ENCODE measurements around the gene FN1. TPM values are rescaled to one million over a fixed set of nuclear protein-coding genes. Genes with fewer than 3 reads are reported as not detected.

The FN1 gene
- total RNA-seq, 1 experiment from 2014 or later, result 564 TPM

GRCh38 chr2:215319500-215319899, 116.4 kb downstream of the FN1 start:
- Mint-ChIP-seq H3K4me3 (ENCODE audit: unreplicated experiment) (no peak overlapping the region), H3K36me3 (ENCODE audit: insufficient read depth, unreplicated experiment) (peaks cover 91% of the 10 kb centered on the region), H3K4me1 (ENCODE audit: insufficient read depth, unreplicated experiment) (peaks cover 8% of the 10 kb centered on the region), H3K27ac (ENCODE audit: low read depth, unreplicated experiment) (peak overlapping the region; percentile 41), H3K27me3 (ENCODE audit: insufficient read depth, unreplicated experiment) (no peaks in the 10 kb centered on the region), H3K9me3 (ENCODE audit: unreplicated experiment) (no peaks in the 10 kb centered on the region)
- no peak for TF ChIP-seq CTCF (IDR thresholded peaks at IDR 0.05; ENCODE audit: unreplicated experiment)
- intact Hi-C loops (cut with micrococcal nuclease), result no loop called here
- ChIA-PET POLR2A (interaction anchor here (0.7 kb wide), 1 partner anchor 455 kb away, joined by 4 read pairs; no protein-coding TSS in a partner anchor), CTCF (interaction anchor here (0.6 kb wide), 1 partner anchor 246 kb away, joined by 5 read pairs; no protein-coding TSS in a partner anchor)
- BruUV-seq (replicated peaks), result no TSS peak
- DNase-seq (ENCODE audit: unreplicated experiment), result no peak

GRCh38 chr2:215316336-215316735, 119.5 kb downstream of the FN1 start:
- TF ChIP-seq CTCF (IDR thresholded peaks at IDR 0.05; ENCODE audit: unreplicated experiment), result no peak
- DNase-seq (ENCODE audit: unreplicated experiment), result no peak
- H3K4me3 Mint-ChIP-seq (ENCODE audit: unreplicated experiment), result no peak overlapping the region
- ChIA-PET POLR2A (interaction anchor here (0.6 kb wide), 1 partner anchor 209 kb away, joined by 5 read pairs; no protein-coding TSS in a partner anchor), CTCF (interaction anchor here (0.6 kb wide), 3 partner anchors 76 to 559 kb away, joined by 3 to 5 read pairs (median 3); no protein-coding TSS in a partner anchor)
- intact Hi-C loops (cut with micrococcal nuclease), result no loop called here
- H3K36me3 Mint-ChIP-seq (ENCODE audit: insufficient read depth, unreplicated experiment), result peaks cover 69% of the 10 kb centered on the region
- no peak overlapping the region for H3K27ac Mint-ChIP-seq (ENCODE audit: low read depth, unreplicated experiment)
- BruUV-seq (replicated peaks), result no TSS peak
- H3K27me3 Mint-ChIP-seq (ENCODE audit: insufficient read depth, unreplicated experiment), result no peaks in the 10 kb centered on the region
- H3K9me3 Mint-ChIP-seq (ENCODE audit: unreplicated experiment), result no peaks in the 10 kb centered on the region
- H3K4me1 Mint-ChIP-seq (ENCODE audit: insufficient read depth, unreplicated experiment), result peaks cover 13% of the 10 kb centered on the region

- POLR2A ChIA-PET, result no interaction called here
- no peak for TF ChIP-seq CTCF (IDR thresholded peaks at IDR 0.05; ENCODE audit: unreplicated experiment)
- CTCF ChIA-PET, result interaction anchor here (0.6 to 1.0 kb wide), 2 partner anchors 285 to 424 kb away, joined by 3 to 4 read pairs; no protein-coding TSS in a partner anchor
- H3K4me3 Mint-ChIP-seq (ENCODE audit: unreplicated experiment), result no peak overlapping the region
- H3K36me3 Mint-ChIP-seq (ENCODE audit: insufficient read depth, unreplicated experiment), result peaks cover 59% of the 10 kb centered on the region
- no peak overlapping the region for H3K27ac Mint-ChIP-seq (ENCODE audit: low read depth, unreplicated experiment)
- BruUV-seq (replicated peaks), result no TSS peak
- no peaks in the 10 kb centered on the region for H3K9me3 Mint-ChIP-seq (ENCODE audit: unreplicated experiment)
- peaks cover 13% of the 10 kb centered on the region for H3K4me1 Mint-ChIP-seq (ENCODE audit: insufficient read depth, unreplicated experiment)
- intact Hi-C loops (cut with micrococcal nuclease), result no loop called here
- no peaks in the 10 kb centered on the region for H3K27me3 Mint-ChIP-seq (ENCODE audit: insufficient read depth, unreplicated experiment)
- DNase-seq (ENCODE audit: unreplicated experiment), result no peak
These were observed 120.6 kb downstream of the FN1 start for GRCh38 chr2:215315301-215315700.

- TF ChIP-seq CTCF (IDR thresholded peaks at IDR 0.05; ENCODE audit: unreplicated experiment), result no peak
These were observed 121.0 kb downstream of the FN1 start for GRCh38 chr2:215314896-215315295.

More at GRCh38 chr2:215314896-215315295, 121.0 kb downstream of the FN1 start:
- no peak overlapping the region for H3K27ac Mint-ChIP-seq (ENCODE audit: low read depth, unreplicated experiment)
- ChIA-PET POLR2A (no interaction called here), CTCF (interaction anchor here (0.5 to 1.0 kb wide), 3 partner anchors 192 to 423 kb away, joined by 3 to 5 read pairs (median 4); no protein-coding TSS in a partner anchor)
- intact Hi-C loops (cut with micrococcal nuclease), result loop anchor here (5.0 kb wide), 2 partner anchors 43 to 353 kb away; no protein-coding TSS in a partner anchor
- BruUV-seq (replicated peaks), result no TSS peak
- no peak for DNase-seq (ENCODE audit: unreplicated experiment)
- H3K4me1 Mint-ChIP-seq (ENCODE audit: insufficient read depth, unreplicated experiment), result peaks cover 13% of the 10 kb centered on the region
- no peak overlapping the region for H3K4me3 Mint-ChIP-seq (ENCODE audit: unreplicated experiment)
- peaks cover 55% of the 10 kb centered on the region for H3K36me3 Mint-ChIP-seq (ENCODE audit: insufficient read depth, unreplicated experiment)
- no peaks in the 10 kb centered on the region for H3K27me3 Mint-ChIP-seq (ENCODE audit: insufficient read depth, unreplicated experiment)
- H3K9me3 Mint-ChIP-seq (ENCODE audit: unreplicated experiment), result no peaks in the 10 kb centered on the region
